GM12878 (cell line): Measurements from ENCODE around the gene CSNK1G2. TPM values are rescaled to one million over a fixed set of nuclear protein-coding genes. Genes with fewer than 3 reads are reported as not detected.

Source experiments
- ATAC-seq: fragments of 200-7000 bp; cut with Tn5 transposase; 3 replicates; pipeline ENCODE4 v1.9.1; 2020; ENCODE audit warnings: mild to moderate bottlenecking, moderate library complexity
- BruUV-seq: library from RNA; stranded (reverse); fragments of 400-500 nt; replicated peaks from 2 replicates; lab custom pipeline; 2021; lab: Mats Ljungman, UMichigan
- CTCF ChIA-PET: fragments of 300-600 bp; sonication (Branson Sonifier 250); formaldehyde crosslinking; extraction: SDS; loops from one replicate; lab custom pipeline; 2021; ENCODE audit warnings: inconsistent platforms; lab: Yijun Ruan, JAX
- POLR2A ChIA-PET: fragments of 350-600 bp; formaldehyde crosslinking; extraction: SDS; loops from one replicate; lab custom pipeline; 2021; ENCODE audit warnings: inconsistent platforms; lab: Charles Lee
- RAD21 ChIA-PET: fragments of 300-600 bp; sonication (Branson Sonifier 250); formaldehyde crosslinking; loops from one replicate; lab custom pipeline; 2023; ENCODE audit warnings: antibody characterized with exemption; ENCODE audit not compliant: unreplicated experiment; lab: Charles Lee
- SMC1A ChIA-PET: fragments of 300-600 bp; sonication (Branson Sonifier 250); formaldehyde crosslinking; loops from one replicate; lab custom pipeline; 2023; ENCODE audit not compliant: unreplicated experiment, uncharacterized antibody; lab: Charles Lee
- DNase-seq: peaks from one replicate; pipeline ENCODE4 v3.0.0-alpha.2; 2011; ENCODE audit warnings: low read depth, low spot score
- FAIRE-seq: peaks from 3 replicates; lab custom pipeline; 2011; peaks lifted over from hg19 to GRCh38; lab: Jason Lieb, UNC
- H2AFZ ChIP-seq: 2 replicates; pipeline ENCODE4 v1.6.0; 2011; ENCODE audit warnings: low read depth, low read length, control low read depth; ENCODE audit not compliant: control insufficient read depth
- H3K27ac ChIP-seq: 2 replicates; pipeline ENCODE4 v1.5.1; 2011; ENCODE audit warnings: control low read depth; ENCODE audit not compliant: control insufficient read depth, insufficient read depth
- H3K27me3 ChIP-seq, 2 experiments: replicated peaks in 1 of 2; 2 replicates each; pipeline versions ENCODE4 v1.6.0 to v1.6.1; 2011; ENCODE audit warnings: low read length in 1 of 2; ENCODE audit not compliant: control insufficient read depth in 2 of 2, insufficient read depth in 2 of 2
- H3K36me3 ChIP-seq, 2 experiments: 2 replicates each; pipeline ENCODE4 v1.5.1; 2011; ENCODE audit warnings: low read length in 1 of 2; ENCODE audit not compliant: control insufficient read depth in 2 of 2, insufficient read depth in 2 of 2
- H3K4me1 ChIP-seq: 2 replicates; pipeline ENCODE4 v1.6.1; 2011; ENCODE audit warnings: mild to moderate bottlenecking, low read length, moderate library complexity, mixed read lengths; ENCODE audit not compliant: control insufficient read depth, insufficient read depth
- H3K4me2 ChIP-seq: 2 replicates; pipeline ENCODE4 v1.6.0; 2011; ENCODE audit warnings: control low read depth; ENCODE audit not compliant: control insufficient read depth, insufficient read depth
- H3K4me3 ChIP-seq: fragments of 200-600 bp; sonication (generic); 2 replicates; pipeline ENCODE4 v1.5.1; 2016
- H3K79me2 ChIP-seq: 2 replicates; pipeline ENCODE4 v1.6.0; 2011; ENCODE audit warnings: low read length; ENCODE audit not compliant: control insufficient read depth, insufficient read depth
- H3K9ac ChIP-seq: 2 replicates; pipeline ENCODE4 v1.8.0; 2011; ENCODE audit warnings: low read length, control low read depth, mixed read lengths; ENCODE audit not compliant: control insufficient read depth, insufficient read depth
- H3K9me3 ChIP-seq: replicated peaks from 3 replicates; pipeline ENCODE4 v1.5.1; 2011; ENCODE audit warnings: mild to moderate bottlenecking, low read length; ENCODE audit not compliant: control insufficient read depth, insufficient read depth
- H4K20me1 ChIP-seq: 2 replicates; pipeline ENCODE4 v1.6.0; 2011; ENCODE audit not compliant: control insufficient read depth, insufficient read depth
- BCLAF1 ChIP-seq: fragments of 450-650 bp; IDR thresholded peaks from 2 replicates; pipeline ENCODE4 v1.6.1; 2017; ENCODE audit warnings: antibody characterized with exemption, mild to moderate bottlenecking, moderate library complexity
- CBX3 ChIP-seq: fragments of 200-600 bp; sonication (generic); IDR thresholded peaks from 2 replicates; pipeline ENCODE4 v1.6.1; 2016; ENCODE audit warnings: low read depth, borderline replicate concordance
- EED ChIP-seq: sonication (generic); IDR thresholded peaks from 2 replicates; pipeline ENCODE4 v1.6.1; 2016; ENCODE audit warnings: antibody characterized with exemption, low read depth
- JUNB ChIP-seq: IDR thresholded peaks from 2 replicates; pipeline ENCODE4 v1.6.1; 2016; ENCODE audit warnings: antibody characterized with exemption, mild to moderate bottlenecking
- NFYB ChIP-seq: IDR thresholded peaks from 2 replicates; pipeline ENCODE4 v1.6.1; 2011; ENCODE audit warnings: low read depth, mild to moderate bottlenecking, low read length, improper control_type of control experiment, moderate library complexity; ENCODE audit not compliant: insufficient read depth
- POLR2A ChIP-seq: IDR thresholded peaks from 2 replicates; pipeline ENCODE4 v1.6.1; 2011; ENCODE audit warnings: low read depth, mild to moderate bottlenecking, low read length
- RUNX3 ChIP-seq: IDR thresholded peaks from 2 replicates; pipeline ENCODE4 v1.6.1; 2012; ENCODE audit warnings: low read length, inconsistent platforms
- SMC3 ChIP-seq: IDR thresholded peaks from 2 replicates; pipeline ENCODE4 v1.6.1; 2011; ENCODE audit warnings: low read length, improper control_type of control experiment, borderline replicate concordance
- WGBS: methylation state at CpG from one replicate; pipeline ENCODE4 v1.1.6; 2016; ENCODE audit warnings: low lambda C conversion rate; ENCODE audit not compliant: insufficient replicate concordance, insufficient coverage; ENCODE audit errors: missing lambda C conversion rate; 5-methylcytosine and 5-hydroxymethylcytosine counted together
- in situ Hi-C: fragments of 300-500 bp; cut with MboI; formaldehyde crosslinking; loops from 9 replicates; pipeline ENCODE4 v1.14.3; 2018; ENCODE audit warnings: mixed read lengths
- intact Hi-C: fragments of 100-400 bp; cut with micrococcal nuclease; formaldehyde crosslinking; loops from one replicate; pipeline ENCODE4 v1.14.2; 2022; ENCODE audit not compliant: unreplicated experiment
- polyA plus RNA-seq, 11 experiments: library from polyadenylated mRNA; depleted of rRNA in 4 of 11; unstranded in 6 of 11; stranded (reverse) in 5 of 11; fragments of >200 nt; fragmentation: Nextera tagmentation in 4 of 11; fragmentation: Illumina TruSeq in 1 of 11; extraction: Ambion mirVana in 4 of 11; extraction: Trizol in 1 of 11; gene quantifications; 1 replicate in 1 of 11; 2 replicates in 10 of 11; pipeline versions ENCODE4 v1.2.1 to v1.2.3, GENCODE V29; 2011 to 2016; ENCODE audit warnings: inconsistent platforms in 2 of 11, missing spikeins in 2 of 11, low read depth in 1 of 11
- total RNA-seq, 4 experiments: library from RNA; depleted of rRNA in 3 of 4; stranded (reverse); fragments of >200 nt in 3 of 4; fragmentation: Illumina TruSeq in 1 of 4; extraction: Trizol in 1 of 4; gene quantifications; 2 replicates each; pipeline versions ENCODE4 v1.2.1 to v1.2.3, GENCODE V29; 2013 to 2021

CSNK1G2 gene
- total and polyA plus RNA-seq, 10 of the 15 experiments (the other 5 are each of a cell fraction or from before 2014, with no cell fraction given), result 0.64 to 109 (median 25.0) TPM

- peaks cover 5 to 11% of the 10 kb centered on the region in 2 experiments; a peak in 3 of 4 replicates for H3K36me3 ChIP-seq
- ChIA-PET SMC1A (no interaction called here), RAD21 (no interaction called here), POLR2A (no interaction called here), CTCF (no interaction called here)
- intact Hi-C loops (no loop called here), in situ Hi-C loops (no loop called here)
- H3K79me2 ChIP-seq, result no peaks in the 10 kb centered on the region
- no peak overlapping the region for H3K27ac ChIP-seq
- FAIRE-seq (no peak), DNase-seq (no peak), ATAC-seq (peak; percentile 34; the same call in 2 of the 3 replicates)
- H3K27me3 ChIP-seq, result no peaks in the 10 kb centered on the region
- H3K4me3 ChIP-seq, result no peak overlapping the region
- H3K4me1 ChIP-seq, result peaks cover 23% of the 10 kb centered on the region
- H3K9me3 ChIP-seq, result no peaks in the 10 kb centered on the region
- TF ChIP-seq SMC3, result no peak
- peak; percentile 48; the same call in 1 of the 2 replicates for TF ChIP-seq EED
- no peak for TF ChIP-seq NFYB
- no peak for TF ChIP-seq BCLAF1
- peak; percentile 76 for TF ChIP-seq RUNX3
- TF ChIP-seq JUNB, result peak; percentile 28; the same call in 1 of the 2 replicates
- peak; percentile 46; the same call in 1 of the 2 replicates for TF ChIP-seq POLR2A
- TF ChIP-seq CBX3, result no peak
- no peak overlapping the region for H3K4me2 ChIP-seq
- no peak overlapping the region for H2AFZ ChIP-seq
- WGBS, result 71% methylated on average over 14 of the region's 15 CpGs
- no TSS peak for BruUV-seq
- no peak overlapping the region for H3K9ac ChIP-seq
- no peaks in the 10 kb centered on the region for H4K20me1 ChIP-seq
Measured at GRCh38 chr19:1921825-1922224, 19.1 kb upstream of the CSNK1G2 start.
